ENCODE results near the gene EDEM3.

The EDEM3 gene

DNA sequence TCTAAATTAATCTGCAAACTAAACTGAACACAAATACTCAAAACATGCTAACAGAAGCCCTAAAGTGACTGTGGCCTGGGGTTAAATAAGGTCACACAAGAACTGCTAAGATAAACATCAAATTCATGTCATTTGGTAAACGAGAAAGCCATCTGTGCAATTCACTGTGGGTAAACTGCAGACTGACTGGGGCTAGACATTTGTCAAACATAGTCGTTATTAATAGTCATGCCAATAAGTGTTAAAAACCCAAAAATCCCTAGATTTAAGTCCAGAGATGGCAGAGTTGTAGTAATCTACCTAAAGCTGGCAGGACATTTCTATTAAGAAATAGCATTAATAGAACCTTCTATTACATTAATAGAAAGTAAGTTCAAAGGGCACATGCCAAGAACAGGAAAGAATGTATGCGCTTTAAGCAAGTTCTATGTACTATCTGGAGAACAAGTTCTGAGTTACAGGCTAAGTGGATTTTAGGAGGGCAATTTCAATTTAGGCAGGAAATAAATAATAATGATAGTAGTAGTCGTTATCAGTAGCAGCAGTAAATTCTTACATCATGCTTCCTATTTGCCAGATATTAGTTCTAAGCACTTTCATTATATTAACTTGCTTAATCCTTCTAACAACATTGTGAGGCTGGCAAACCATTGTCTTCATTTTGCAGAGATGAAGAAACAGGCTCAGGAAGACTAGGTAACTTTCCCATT is 8.6 kb downstream of the EDEM3 start:
- TF ChIP-seq CTCF (IDR thresholded peaks at IDR 0.05), result no peak
- H3K4me1 ChIP-seq (ENCODE audit: control insufficient read depth in 1 of 2, insufficient read depth in 1 of 2, low read depth in 1 of 2, low read length in 1 of 2), result peaks cover 27 to 40% of the 10 kb centered on the region in 2 experiments
- H3K4me3 ChIP-seq (ENCODE audit: low read depth in 1 of 2, low read length in 1 of 2), result no peak overlapping the region
- H3K36me3 ChIP-seq, result no peaks in the 10 kb centered on the region
- H3K27ac ChIP-seq, result peak overlapping the region; percentile 55
- H3K9me3 ChIP-seq, result no peaks in the 10 kb centered on the region
- no peaks in the 10 kb centered on the region for H3K27me3 ChIP-seq

DNA sequence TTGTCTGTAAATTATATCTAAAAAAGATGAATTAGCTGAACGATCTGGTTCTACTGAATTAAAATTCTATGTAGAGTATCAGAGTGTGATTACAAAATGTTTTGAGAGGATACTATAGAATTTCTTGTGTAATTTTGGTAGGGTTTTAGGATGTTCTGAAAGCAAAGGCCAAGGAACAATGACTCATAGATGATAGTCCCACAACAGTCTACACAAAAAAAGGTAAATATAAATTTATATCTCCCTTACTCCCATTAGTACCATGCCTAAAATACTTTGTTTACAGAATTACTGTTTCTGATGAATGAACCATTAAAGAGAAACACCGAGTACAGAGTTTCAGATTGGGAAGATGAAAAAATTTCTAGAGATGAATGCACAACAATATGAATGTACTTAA is 9.5 kb downstream of the EDEM3 start:
- no peak overlapping the region for H3K4me3 ChIP-seq (ENCODE audit: low read depth in 1 of 2, low read length in 1 of 2)
- H3K27ac ChIP-seq, result peak overlapping the region; percentile 55
- no peaks in the 10 kb centered on the region for H3K36me3 ChIP-seq
- H3K4me1 ChIP-seq (ENCODE audit: control insufficient read depth in 1 of 2, insufficient read depth in 1 of 2, low read depth in 1 of 2, low read length in 1 of 2), result peaks cover 27 to 40% of the 10 kb centered on the region in 2 experiments
- no peak for TF ChIP-seq CTCF (IDR thresholded peaks at IDR 0.05)
- no peaks in the 10 kb centered on the region for H3K27me3 ChIP-seq
- H3K9me3 ChIP-seq, result no peaks in the 10 kb centered on the region

DNA sequence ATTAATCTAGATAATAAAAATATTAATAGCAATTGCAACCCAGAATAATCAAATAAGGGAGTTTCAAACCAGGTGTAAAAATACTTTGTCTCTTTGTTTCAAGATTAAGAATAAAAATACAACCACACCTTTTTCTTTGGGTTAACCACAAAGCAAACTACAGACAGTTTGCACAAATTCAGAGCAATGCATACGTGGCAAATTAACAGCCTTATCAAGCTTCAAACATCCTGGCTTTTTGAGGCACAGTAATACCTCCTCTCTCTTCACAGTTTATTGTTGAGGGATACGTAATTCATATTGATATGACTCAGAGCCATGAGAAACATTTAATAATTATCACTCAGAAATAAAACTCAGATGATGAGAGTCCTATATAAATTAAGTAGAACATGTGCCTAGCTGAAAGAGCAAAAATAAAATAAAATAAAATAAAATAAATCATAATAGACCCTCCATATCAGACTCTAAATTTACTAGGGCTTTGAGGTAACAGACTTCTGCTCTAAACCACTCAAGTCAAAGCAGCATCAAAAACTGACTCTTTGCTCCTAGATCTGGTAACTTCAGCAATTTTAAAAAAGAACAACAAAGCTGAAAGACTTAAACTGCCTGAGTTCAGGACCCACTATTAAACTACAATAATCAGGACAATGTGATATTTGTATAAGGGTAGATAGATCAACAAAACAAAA is 11.4 kb downstream of the EDEM3 start:
- H3K27me3 ChIP-seq, result no peaks in the 10 kb centered on the region

DNA sequence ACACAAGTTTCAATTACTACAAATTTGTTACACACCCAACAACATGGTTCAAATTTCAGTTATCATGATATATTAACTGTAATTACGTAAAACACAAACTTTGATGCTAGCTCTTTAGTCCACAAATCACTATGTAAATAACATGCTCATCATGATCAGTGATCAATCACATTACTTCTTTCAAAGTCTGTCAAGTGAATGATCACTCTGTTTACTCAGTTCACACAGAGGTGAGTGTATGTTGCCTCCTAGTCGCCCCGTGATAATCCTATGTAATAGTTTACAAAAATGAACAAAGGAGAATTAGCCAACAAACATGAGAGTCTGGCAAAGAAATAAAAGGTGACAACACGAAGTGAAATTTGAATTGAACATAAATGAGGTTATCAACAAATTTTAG is 14.3 kb downstream of the EDEM3 start:
- H3K36me3 ChIP-seq, result peaks cover 21% of the 10 kb centered on the region
- H3K27ac ChIP-seq, result peak overlapping the region; percentile 50
- no peak for TF ChIP-seq CTCF (IDR thresholded peaks at IDR 0.05)
- no peak overlapping the region for H3K4me3 ChIP-seq (ENCODE audit: low read depth in 1 of 2, low read length in 1 of 2)
- H3K27me3 ChIP-seq, result no peaks in the 10 kb centered on the region
- H3K4me1 ChIP-seq (ENCODE audit: control insufficient read depth in 1 of 2, insufficient read depth in 1 of 2, low read depth in 1 of 2, low read length in 1 of 2), result peaks cover 10 to 12% of the 10 kb centered on the region in 2 experiments
- no peaks in the 10 kb centered on the region for H3K9me3 ChIP-seq

More for the DNA sequence above, 11.4 kb downstream of the EDEM3 start:
- no peaks in the 10 kb centered on the region for H3K9me3 ChIP-seq
- H3K27ac ChIP-seq, result no peak overlapping the region
- H3K4me1 ChIP-seq (ENCODE audit: control insufficient read depth in 1 of 2, insufficient read depth in 1 of 2, low read depth in 1 of 2, low read length in 1 of 2), result peaks cover 22 to 35% of the 10 kb centered on the region in 2 experiments
- no peaks in the 10 kb centered on the region for H3K36me3 ChIP-seq
- TF ChIP-seq CTCF (IDR thresholded peaks at IDR 0.05), result no peak
- H3K4me3 ChIP-seq (ENCODE audit: low read depth in 1 of 2, low read length in 1 of 2), result no peak overlapping the region

GRCh38 chr1:184739796-184740195 is 14.9 kb downstream of the EDEM3 start:
- Histone ChIP-seq H3K4me3 (ENCODE audit: low read depth in 1 of 2, low read length in 1 of 2) (no peak overlapping the region), H3K9me3 (no peaks in the 10 kb centered on the region), H3K27me3 (no peaks in the 10 kb centered on the region), H3K36me3 (peaks cover 26% of the 10 kb centered on the region), H3K4me1 (ENCODE audit: control insufficient read depth in 1 of 2, insufficient read depth in 1 of 2, low read depth in 1 of 2, low read length in 1 of 2) (peaks cover 5 to 6% of the 10 kb centered on the region in 2 experiments), H3K27ac (peak overlapping the region; percentile 50)
- no peak for TF ChIP-seq CTCF (IDR thresholded peaks at IDR 0.05)
